ENCODE results near the gene DNAJC21.
A peak's percentile ranks its signal among the peaks of the same experiment; 100 is the strongest.
"Not testable (repeated sequence)": the region's sequence is repeated elsewhere in the genome, so short reads cannot be mapped to it uniquely, and the experiment has no call there.

Gene DNAJC21

DNA sequence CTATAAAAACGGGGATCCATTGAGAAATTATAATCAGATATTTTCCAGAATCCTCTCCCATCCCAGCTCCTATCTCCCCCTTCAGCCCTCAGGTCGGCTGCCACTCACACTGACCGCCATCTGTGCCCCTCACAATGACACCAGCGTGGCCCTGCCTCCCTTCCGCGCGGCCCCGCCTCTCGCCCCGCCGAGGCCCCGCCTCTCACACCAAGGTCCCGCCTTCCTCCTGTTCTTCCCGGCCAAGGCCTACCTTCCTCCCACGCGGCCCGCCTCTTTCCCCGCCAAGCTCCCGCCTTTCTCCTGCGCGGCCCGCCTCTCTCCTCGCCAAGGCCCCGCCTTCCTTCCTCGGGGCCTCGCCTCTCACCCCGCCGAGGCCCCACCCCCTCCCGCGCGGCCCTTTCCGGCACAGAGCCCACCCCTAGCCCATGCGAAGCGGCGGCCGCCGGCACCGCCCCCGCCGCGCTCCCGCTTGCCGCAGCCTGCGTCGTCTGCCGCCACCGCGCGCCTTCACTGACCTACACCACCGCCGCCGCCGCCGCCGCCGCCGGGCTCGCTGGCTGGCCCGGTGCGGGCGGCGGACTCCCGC lies at the start of gene DNAJC21:
DNAJC21 (plus strand) TSS at position 426 of the 586 bp plus-strand sequence. CDS start 261 bp downstream, outside the sequence.
- DNase-seq, result peak; percentile 98

DNA sequence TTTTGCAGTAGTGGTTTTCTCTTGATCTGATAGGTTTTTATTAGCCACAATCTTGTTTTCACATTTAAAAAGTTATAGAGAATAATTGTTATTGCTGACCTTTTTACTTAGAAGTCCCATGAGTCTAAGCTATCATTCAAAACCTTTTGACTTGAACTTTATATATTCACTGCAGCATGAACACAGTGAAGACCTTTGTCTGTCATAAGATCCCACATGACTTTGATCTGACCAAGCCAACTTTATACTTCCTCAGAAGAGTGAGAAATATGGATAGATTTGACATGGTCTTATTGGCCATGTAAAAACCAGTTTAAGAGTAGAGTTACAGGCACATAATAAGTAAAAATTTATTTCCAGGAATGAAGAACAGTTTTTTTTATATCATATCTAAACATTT lies 48.1 kb upstream of the DNAJC21 start:
- no peak for DNase-seq

DNA sequence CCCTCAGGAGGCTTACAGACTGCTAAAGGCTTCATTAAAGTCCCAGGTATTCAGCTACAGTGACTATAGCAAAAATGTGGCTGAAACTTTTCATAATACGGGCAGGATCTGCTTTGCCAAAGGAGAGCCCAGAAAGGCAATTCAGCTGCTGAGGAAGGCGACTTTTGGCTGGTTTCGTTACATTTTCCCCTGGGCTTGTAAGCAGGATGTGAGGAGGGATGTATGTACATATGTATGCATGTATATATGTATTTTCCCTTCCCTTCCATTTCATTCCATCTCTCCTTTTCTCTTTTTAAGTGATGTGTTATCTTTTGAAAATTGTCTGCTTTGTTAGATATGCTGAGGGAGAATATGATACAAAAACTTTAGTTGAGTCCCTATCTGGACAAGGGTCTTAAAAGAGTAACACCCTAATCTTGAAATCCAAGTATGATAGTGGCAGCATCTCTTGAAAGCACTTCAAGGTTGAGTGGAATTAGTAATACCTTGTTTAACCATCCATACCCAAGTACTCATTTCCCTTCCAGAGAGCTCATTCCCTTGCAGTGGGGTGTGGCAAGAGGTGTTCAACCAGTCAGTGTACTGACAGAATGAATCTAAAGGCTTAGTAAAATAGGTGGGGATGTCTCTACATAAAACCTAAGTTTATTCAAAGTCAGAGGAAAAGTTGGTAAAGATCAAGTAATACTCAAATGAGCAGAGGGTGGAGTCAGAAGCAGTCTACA lies 42.8 kb upstream of the DNAJC21 start:
- no peak for DNase-seq

DNA sequence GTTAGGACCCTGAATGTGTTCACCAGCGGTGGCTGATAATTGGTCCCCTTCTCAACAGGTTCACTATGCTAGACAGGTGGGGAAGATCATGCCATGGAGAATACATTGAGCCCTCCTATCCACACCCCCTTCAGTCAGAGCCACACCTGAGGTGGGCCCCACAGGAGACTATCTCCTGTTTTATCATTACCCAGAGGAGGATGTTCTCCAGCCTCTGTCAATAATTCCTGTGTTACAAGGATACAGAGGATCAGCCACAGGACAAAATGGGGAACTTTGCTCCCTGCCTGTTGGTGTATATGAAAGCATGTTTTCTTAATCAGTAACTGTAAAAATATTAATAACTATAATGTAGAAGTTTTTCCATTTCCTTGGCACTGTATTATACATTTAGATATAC lies 40.0 kb upstream of the DNAJC21 start:
- DNase-seq, result no peak

DNA sequence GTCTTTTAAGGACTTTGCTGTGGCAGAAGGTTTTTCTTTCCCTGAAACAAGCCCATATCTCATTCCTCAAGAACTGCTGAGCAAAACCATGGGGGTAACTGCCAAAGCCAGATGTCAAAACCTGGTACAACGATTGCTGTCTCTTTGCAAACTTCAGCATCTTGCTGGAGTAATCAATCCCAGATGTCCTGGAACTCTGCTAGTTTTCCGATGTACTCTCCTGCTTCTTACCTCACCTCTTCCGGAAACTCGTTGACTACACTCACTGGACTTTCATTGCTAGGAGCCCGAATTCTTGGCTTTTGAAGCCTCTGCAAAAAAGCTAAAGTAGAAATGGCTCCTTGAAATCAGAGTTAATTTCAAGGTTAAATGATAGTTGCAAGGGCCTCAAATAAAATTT lies 37.4 kb upstream of the DNAJC21 start:
- no peak for DNase-seq

DNA sequence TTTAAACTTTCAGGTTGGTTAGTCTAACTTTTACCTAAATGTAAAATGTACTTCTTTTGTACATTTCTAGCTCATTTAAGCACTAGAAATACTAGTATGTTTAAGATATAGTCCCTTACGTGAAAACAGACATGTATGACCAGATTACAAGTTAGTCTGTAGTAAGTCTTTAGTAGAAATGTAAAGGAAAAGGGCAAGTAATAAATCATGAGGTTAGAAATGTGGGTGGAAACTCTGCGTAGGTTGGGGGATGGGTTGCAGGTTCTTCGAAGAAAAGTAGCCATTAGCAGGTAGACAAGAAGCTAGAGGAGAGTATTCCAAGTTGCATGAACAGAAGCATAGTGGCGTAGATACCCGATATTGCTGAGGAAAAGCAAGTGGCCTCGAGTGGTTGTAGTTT lies 36.9 kb upstream of the DNAJC21 start:
- DNase-seq, result no peak

DNA sequence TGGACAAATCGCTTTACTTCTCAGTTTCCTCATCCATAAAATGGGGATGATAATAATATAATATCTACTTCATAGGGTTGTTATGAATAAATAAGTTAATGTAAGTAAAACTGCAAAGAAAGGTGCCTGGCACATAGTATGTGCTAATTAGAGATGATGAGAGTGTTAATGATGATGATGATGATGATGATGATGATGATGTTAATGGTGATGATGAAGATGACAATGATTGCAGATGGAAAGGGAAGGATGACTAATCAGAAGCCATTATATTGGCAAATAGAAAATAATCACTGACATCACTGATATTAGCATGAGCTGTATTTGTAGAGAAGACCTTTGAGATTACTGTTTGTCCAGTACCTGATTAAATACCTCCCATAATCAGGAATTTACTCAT lies 34.6 kb upstream of the DNAJC21 start:
- no peak for DNase-seq

DNA sequence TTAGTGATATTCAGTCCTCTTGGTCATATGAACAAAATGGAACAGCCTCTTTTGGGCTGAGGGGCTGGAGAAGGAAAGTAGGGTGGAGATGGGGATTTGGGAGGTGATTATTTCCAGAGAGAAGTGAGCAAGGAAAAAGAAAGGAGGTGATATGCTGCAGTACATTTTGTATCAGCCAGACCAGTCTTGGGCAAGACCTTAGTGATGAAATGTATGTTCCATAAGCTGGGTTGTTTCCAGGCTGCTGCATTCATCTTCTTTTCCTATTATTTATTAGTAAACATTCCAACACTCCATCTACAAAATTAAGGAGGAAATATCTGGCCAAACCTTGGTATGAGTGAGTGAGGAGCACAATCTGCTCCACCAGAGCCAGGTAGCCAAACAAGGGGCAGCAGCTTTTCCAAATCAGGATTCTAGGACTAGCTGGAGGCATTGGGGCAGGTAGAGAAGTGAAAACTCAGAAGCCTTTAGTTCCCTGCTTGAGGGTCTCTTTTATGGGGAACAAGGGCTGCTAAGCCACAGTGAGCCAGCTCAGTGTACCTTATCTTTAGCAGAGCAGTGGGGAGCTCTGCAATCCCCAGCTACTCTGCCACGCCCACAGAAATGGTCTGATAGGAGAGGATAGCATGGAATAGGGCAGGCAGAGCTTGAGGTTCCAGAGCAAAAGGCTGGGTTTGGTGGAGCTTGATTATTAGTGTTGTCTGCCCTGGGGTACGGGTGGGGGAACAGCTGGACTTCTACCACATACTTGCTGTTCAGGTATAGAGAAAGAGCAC lies 33.5 kb upstream of the DNAJC21 start:
- peak; percentile 89 for DNase-seq

DNA sequence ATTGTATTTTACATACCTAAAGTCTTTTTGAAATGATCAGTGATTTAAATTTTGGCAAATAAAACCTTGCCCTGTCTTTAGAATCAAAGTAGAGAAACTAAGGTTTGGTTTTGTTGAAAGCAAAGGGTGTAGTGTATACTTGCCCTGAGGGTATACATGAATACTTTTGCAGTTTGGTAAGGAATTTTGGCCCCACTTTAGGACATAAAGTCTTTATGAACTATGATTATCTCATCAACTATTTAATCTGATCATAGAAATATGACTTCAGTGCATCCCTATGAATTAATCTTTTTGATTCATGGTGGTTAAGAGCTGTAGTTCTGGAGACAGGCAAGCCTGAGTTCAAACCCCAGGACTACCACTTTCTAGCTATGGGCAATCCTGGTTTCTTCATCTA lies 31.7 kb upstream of the DNAJC21 start:
- no peak for DNase-seq

DNA sequence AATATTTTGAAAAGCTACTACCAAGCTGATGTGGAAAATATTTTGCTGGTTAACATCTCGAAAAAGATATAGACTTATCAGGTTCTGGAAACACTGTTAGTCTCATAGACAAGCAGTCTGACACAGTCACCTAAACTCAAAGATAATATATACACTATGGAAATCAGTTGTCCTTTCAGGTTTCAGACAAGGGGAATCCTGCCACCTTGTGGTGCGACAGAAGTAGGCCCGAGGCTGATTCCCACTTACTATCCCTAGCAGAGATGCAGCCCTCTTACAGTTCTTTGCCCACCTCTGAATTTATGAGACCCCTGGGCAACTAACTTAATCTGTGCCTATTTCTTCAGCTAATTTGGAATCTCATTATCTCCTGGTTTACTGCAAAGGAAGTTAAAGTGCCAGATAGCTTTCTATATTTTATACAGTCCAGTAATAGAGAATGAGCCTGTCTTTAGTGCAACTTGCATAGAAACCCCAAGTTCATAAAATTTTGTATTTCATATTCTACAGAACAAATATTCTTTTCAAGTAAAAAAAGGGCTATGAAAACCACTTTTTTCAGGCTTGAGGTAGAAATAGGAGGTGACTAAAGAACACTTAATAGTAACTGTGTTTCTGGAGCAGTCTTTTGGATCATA lies 31.0 kb upstream of the DNAJC21 start:
- peak; percentile 89 for DNase-seq

DNA sequence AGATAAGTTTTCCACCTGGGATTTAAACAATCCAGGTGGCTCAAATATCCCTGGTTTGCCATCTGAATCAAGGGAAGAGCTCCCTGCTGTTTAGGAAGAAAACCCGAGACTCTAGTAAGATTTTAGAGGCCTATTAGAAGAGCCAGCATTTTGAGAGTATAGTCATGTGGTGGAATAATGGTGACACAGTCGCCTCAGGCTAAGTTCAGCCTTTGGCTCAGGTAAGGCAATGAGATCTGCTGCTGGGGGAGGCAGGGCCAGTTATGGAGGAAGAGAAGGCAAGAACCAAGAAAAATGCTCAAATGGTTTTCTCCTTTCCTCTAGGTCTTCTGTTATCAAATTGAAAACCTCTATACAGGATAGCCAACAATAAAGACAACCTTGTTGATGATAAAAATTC lies 30.3 kb upstream of the DNAJC21 start:
- DNase-seq, result no peak

DNA sequence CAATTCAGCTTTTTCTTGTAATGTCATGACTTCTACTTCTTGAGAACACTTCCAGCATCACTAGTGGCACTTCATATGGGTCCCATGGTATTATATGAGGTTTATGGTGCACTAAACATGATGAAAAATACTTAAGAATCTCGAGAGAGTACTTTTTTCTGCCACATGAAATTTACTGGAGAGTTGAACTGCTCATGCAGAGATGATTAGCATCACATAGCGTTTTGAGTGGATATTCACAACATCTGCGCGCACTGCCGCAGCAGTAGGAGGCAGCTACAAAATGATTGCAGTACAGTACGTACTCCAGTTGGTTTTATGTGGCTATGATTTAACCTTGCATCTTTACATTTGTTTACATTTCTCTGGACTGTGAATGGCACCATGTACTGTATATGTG lies 28.7 kb upstream of the DNAJC21 start:
- DNase-seq, result no peak

DNA sequence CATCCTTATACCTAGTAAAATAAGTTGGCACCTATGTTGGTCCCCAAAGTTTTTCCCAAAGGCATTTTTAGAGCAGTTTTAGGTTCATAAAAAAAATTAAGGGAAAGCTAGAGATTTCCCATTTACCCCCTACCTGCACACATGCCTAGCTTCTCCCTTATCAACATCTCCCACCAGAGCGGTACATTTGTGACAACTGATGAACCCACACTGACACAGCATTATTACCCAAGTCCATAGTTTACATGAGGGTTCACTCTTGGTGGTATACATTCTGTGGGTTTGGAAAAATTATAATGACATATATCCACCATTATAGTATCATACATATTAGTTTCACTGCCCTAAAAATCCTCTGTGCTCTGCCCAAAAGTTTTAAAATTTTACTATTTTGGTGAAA lies 26.1 kb upstream of the DNAJC21 start:
- peak; percentile 76 for DNase-seq

DNA sequence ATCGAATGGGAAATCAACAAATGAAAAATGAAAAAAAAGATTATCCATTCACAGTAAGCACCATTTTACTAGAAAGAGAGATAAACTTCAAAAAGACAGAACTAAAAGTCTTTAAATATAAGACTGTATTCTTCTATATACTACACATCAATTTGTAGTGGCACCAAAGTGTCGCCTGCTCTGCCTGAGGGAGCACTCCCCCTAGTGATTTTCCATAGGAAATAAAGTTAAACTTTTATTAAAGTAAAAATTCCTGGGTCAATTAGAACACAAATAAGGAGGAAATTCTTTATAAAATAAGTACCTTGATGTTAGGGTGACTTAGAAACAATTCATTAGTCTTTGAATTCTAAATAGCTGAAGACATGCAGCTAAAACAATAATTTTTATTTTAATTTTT lies 23.8 kb upstream of the DNAJC21 start:
- DNase-seq, result peak; percentile 24

DNA sequence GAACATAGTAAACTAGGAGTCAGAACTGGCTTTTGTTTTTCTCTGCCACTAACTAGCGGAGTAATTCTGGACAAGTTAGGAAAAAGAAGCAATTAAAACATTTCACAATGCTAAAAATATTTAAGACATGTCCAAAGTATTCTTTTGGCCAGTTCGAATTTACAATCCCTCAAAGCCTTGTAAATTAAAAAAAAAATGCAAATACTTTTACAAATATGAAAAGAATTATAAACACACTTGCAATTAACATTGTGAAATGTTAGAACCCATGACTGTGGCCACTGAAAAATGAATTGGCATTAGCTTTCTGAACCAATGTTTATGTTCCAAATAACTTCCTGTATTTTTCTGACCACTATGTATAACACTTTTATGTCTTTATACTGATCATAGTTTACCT lies 16.3 kb upstream of the DNAJC21 start:
- no peak for DNase-seq

DNA sequence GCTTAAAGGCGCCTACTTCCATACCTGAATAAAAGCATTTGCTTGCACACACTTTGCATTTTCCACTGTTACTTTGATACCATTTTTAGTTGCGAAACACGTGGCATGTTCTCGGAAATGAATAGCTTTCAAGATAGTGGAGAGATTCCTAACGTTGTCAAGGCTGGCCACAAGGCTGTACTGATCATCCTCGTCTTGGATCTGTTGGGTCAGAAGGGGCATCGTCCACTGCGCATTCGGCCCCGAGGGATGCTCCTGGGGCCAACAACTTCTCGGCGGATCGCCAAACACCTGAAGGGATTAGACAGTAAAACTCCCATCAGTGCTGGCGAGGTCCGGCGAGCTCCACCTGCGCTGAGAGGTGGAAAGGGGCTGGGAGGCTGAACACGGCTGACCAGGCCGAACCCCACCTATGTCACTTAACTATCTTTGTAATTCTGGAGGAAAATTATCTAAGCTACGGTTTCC lies 14.7 kb upstream of the DNAJC21 start:
- DNase-seq, result peak; percentile 61

DNA sequence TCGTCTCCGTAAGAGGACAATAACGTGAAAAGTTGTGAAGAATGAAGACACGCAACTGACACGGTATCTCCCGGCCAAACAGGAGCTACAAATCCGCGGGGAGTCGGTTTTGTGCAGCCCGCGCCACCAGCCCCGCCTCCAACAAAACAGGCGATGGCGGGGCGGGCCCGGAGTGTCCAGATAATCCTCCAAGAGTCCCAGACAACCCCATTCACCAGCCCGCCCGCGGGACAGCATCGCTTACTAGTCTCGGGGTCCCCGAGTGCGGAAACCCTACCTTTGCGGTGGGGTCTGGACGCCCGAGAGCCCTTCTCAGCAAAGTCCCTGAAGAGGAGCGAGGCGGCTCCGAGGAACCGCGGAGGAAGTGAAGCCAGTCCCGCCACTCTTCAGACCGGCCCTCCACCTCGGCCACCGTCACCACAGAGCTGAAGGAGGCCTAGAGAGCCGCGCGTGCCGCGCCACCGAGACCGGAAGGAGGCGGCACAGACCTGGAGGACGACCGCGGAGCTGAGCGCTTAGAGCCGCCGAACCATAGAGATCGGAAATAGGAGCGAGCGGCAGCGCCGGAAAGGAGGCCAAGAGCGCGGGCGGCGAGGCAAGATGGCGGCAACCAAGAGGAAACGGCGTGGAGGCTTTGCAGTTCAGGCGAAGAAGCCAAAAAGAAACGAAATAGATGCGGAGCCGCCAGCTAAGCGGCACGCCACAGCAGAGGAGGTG lies 14.1 kb upstream of the DNAJC21 start, which contains the start of the genes BRIX1 and RAD1:
BRIX1 (plus strand) TSS at position 573 of the 717 bp plus-strand sequence; CDS start at position 601, 28 bp downstream.
RAD1 (minus strand) TSS at position 366 of the 717 bp plus-strand sequence. CDS start 612 bp downstream, outside the sequence.
- DNase-seq, result peak; percentile 98

DNA sequence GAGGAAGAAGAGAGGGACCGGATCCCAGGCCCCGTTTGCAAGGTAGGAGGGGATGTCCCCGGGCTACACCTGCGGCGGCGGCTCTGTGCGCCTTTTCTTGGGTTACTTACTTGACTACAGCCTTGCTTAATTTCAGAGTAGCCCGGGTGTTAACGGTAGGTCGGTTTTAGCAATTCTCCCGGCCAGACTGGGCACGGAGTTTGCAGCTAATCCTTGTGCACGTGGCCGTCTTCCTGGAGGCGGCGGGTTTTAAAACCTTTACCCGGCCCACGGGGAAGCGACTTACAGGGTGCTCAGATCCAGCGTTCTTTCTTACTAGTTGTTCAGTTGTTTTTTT lies 13.5 kb upstream of the DNAJC21 start:
- DNase-seq, result no peak

DNA sequence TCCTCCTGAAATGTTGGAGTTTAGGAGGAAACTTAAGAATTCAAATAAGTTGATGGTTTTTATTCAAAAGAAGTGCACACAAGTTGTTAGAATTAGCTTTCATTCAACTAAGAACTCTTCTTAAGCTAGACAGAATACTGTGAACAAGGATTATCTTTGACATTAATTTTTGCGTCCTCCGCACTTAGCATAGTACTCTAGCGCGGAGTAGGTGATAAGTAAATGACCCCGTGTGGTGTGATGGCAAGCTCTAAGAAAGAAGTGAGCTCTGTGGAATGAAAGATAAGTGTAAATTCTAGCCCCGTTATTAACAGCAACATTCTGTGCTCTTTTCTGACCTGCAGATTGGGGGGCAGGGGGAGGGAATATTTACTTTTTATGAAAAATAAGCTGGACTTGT lies 12.8 kb upstream of the DNAJC21 start:
- peak; percentile 50 for DNase-seq

DNA sequence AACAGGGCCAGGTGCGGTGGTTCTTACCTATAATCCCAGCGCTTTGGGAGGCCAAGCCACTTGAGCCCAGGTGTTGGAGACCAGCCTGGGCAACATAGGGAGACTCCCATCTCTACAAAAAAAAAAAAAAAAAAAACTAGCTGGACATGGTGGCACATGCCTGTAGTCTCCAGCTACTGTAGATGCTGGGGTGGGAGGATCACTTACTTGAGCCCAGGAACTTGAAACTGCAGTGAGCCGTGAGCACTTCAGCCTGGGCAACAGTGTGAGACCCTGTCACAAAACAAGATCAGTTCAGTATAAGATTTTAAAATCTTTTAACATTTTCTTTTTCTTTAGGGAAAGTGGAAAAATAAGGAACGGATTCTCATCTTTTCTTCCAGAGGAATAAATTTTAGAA lies 11.3 kb upstream of the DNAJC21 start:
- DNase-seq, result no peak

DNA sequence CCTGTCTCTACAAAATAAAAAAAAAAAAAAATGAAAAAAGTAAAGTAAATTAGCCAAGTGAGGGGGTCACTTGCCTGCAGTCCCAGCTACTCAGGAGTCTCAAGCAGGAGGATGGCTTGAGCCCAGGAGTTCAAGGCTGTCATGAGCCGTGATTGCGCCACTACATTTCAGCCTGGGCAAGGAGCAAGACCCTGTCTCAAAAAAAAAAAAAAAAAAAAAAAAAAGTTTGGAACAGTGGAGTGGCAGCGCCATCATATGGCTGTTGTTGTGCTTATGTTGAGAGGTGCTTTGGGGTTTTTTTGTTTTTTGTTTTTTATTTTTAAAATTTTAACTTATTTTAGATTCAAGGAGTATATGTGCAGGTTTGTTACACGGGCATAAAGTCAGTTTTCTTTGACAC lies 10.3 kb upstream of the DNAJC21 start:
- DNase-seq, result no peak

DNA sequence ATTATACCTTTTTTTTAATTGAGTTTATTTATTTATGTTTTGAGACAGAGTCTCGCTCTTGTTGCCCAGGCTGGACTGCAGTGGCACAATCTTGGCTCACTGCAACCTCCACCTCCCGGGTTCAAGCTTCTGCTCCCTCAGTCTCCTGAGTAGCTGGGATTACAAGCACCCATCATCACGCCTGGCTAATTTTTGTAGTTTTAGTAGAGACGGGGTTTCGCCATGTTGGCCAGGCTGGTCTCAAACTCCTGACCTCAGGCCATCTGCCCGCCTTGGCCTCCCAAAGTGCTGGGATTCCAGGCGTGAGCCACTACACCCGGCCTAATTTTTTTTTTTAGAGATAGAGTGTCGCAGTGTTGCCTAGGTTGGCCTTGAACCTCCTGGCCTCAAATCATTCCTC lies 6.1 kb upstream of the DNAJC21 start:
- not testable (repeated sequence) for DNase-seq

Measured in hematopoietic multipotent progenitor cell treated with erythropoietin and hydrocortisone succinate and interleukin-3 and kit ligand, for 6 days (in vitro differentiated cells).